Activated CD4-positive, CD25-positive, alpha-beta regulatory T cell treated with anti-CD3 and anti-CD28 coated beads, Interleukin-2, amount 50 U/mL, for 72 hours (primary cell): Measurements from ENCODE around the gene ATP9B.
"Not testable (repeated sequence)": the region's sequence is repeated elsewhere in the genome, so short reads cannot be mapped to it uniquely, and the experiment has no call there.

Source experiments
- DNase-seq: peaks from one replicate; pipeline ENCODE4 v3.0.0; 2021

ATP9B gene

DNA sequence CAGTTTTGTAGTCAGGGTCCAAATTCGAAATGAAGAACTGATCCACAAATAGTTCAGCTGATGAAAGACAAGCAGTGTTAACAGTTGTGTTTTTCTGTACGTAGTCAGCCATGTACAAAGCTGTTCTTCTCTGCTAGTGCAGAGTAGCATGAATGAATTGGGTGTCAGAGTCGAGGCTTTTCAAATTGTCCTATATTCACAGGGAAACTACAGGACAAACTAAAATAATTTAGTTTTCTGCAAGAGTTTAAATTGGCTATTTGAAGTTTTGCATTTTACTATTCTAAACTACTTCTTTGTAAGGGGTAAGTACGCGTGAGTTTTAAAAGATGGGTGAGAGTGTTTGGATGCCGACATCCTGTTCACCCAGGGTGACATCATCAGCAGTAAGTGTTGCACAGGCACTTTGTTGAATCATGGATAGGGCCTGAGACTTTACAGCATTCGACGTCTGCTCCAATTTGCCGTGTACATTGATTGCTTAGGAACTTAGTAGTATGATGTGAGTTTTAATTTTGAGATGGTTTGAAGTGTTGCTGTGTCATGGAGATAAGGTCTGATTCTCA, 179.4 kb downstream of the ATP9B start:
- DNase-seq, result no peak

DNA sequence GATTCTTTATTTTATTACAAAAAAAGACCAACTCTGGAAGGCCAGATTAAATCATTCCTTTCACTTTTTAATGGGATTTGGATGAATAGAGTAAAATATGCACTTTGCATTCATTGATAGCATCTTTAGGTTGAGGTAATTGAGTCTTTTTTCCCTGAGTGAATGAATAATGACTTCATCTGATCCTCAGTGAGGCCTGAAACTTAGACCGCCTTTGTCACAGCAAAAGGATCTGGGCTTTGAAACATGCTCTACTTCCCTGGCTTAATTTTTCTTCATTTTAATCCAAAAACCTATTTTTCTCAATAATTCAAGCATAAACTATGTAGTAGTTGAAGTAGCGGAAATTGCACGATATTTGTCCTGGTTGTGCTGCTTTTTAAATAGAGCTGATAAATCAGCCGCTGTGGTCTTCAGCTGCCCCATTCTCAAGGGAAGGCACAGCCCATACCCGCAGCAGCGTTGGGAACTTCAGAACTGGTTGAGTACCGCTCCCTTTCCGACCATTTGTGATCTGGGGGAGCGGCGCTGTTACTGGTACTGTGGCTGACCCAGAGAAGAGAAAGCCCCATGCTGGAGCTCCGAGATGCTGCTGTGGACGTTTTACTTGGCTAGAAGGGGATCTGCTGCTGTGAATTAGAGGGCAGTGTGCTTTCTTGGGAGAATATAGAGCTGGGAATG, 181.2 kb downstream of the ATP9B start:
- DNase-seq, result no peak

DNA sequence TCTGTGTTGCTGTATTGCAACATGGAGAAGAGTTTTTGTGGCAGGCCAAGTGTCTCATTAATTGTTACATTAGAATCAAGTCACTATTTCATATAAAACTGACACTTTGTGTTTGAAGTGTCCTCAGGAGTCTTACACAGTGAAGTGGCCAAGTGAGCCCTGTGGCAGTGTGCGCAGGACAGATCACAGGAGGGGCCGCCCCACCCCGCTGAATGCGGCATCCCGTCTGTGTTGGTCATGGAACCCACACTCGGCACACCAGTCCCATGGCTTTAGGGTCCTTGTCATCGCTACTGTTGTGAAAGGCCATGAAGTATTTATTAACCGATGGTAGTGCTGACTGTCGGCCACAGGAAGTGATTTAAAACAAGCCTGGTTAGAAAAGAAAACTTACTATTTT, 181.8 kb downstream of the ATP9B start:
- DNase-seq, result no peak

DNA sequence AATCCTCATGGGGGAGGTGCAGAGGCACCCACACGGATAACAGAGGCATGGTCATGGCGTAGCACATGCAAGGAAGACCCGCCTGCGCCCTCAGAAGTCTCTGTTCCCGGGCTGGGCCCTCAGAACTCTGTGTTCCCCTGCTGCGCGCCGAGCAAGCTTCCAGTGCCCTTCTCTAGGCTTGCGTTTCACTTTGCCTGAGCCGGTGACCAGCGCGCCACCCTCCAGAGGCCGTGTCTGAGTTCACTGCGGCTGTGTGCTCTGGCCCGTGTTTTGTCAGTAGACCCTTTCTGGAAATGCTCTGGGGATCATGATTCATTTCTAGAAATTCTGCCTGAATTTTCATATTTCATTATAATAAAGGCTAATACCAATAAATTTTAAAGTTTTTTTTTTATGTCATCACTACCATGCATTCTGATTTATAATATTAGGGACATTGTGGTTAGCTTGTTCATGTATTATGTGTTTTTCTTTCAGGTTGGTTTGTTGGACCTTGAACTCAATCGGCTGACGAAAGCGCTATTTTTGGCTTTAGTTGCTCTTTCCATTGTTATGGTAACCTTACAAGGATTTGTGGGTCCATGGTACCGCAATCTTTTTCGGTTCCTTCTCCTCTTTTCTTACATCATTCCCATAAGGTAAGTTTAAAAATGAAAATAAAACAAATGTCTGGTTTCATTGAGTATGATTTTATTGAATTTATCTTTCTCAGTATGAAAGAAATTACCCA, 183.9 kb downstream of the ATP9B start:
- no peak for DNase-seq

DNA sequence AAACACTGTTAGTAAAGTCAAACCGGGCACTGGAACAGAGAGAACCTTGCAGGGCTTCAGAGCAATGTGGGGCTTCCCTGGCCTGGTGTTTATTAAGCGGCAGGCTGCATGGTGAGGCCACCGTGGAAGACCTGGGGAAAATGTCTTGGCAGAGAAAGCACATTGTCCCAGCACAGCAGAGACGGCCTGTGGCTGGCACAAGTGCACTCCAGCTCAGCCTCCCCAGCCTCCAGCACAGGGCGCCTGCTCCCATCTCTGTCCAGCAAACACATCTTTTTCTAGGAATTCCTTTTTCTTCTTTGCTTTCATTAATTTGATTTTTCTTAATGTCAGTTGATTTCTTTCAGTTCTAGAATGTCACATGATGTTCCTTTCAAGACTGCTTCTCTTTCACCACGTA, 188.3 kb downstream of the ATP9B start:
- no peak for DNase-seq

DNA sequence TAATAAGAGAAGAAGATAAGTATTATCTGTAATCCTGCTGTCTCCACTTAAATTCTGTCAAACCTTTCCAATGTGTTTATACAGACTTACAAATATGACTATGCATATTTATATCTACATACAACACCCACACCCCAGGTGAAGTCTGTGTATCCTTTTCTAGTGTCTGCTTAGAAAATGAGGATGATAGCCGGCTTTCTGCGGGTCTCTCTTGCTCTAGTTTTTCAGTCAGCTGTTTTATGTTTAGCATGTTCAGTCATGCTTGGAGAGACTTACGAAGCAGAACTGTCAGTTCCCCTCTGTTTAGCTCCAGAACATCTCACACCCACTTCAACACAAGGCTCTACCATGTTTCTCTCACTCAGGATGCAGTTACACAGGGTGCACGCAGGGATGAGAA, 189.3 kb downstream of the ATP9B start:
- no peak for DNase-seq

DNA sequence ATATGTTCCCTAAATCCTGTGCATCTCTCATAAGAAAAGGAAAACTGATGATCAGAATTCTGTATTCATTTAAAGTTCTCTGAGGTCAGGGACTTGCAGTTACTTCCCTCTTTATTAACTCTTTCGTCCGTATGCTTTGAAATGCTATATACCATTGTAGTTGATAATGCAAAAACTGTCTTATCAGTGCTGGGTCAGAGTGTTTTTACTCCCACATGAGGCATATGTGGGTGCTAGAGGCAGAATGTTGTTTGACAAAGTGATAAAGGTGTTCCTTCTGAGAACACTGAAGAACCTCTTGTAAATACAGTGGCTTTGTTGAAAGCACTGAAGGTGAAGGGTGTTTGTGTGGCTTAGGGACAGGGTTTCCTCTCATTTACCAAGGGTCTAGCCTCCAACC, 190.0 kb downstream of the ATP9B start:
- no peak for DNase-seq

DNA sequence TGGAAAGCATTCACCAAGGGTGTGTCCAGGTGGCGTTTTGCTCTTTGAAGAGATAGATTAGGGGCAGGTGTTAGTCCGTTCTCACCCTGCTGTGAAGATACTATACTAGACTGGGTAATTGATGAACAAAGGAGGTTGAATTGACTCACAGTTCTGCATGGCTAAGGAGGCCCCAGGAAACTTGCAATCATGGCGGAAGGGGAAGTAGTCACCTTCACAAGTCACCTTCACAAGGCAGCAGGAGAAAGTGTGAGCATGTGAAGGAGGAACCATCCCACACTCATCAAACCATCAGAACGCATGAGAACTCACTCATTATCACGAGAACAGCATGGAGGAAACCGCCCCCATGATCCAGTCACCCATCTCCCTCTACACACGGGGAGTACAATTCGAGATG, 190.8 kb downstream of the ATP9B start:
- no peak for DNase-seq

DNA sequence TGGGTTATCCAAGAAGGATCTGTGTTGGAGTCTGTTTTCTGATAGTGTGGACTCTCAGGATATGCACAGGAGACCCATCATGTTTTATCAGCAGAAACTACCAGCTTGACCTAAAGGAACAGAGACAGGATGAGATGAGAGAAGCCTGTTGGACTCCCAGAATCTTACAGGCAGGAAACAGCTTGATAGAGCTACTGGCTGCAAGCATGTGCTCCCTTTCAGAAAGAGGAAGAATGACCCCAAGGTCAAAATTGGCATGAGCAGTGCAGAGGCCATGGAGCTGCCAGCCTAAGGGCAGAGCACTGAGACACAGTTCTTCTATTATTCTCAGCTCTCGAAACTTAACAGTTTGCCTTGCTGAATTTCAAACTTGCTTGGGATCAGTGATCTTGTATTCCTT, 191.3 kb downstream of the ATP9B start:
- DNase-seq, result no peak

DNA sequence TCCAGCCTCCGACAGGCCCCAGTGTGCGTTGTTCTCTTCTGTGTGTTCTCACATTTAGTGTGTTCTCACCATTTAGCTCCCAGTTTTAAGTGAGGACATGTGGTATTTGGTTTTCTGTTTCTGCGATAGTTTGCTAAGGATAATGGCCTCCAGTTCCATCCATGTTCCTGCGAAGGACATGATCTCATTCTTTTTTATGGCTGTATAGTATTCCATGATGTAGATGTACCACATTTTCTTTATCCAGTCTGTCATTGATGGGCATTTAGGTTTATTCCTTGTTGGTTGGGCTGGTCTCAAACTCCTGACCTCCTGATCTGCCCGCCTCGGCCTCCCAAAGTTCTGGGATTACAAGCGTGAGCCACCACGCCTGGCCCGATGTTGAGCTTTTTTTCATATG, 195.9 kb downstream of the ATP9B start:
- not testable (repeated sequence) for DNase-seq

DNA sequence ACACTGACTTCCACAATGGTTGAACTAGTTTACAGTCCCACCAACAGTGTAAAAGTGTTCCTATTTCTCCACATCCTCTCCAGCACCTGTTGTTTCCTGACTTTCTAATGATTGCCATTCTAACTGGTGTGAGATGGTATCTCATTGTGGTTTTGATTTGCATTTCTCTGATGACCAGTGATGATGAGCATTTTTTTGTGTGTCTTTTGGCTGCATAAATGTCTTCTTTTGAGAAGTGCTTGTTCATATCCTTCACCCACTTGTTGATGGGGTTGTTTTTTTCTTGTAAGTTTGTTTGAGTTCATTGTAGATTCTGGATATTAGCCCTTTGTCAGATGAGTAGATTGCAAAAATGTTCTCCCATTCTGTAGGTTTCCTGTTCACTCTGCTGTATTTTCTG, 202.6 kb downstream of the ATP9B start:
- DNase-seq, result not testable (repeated sequence)

DNA sequence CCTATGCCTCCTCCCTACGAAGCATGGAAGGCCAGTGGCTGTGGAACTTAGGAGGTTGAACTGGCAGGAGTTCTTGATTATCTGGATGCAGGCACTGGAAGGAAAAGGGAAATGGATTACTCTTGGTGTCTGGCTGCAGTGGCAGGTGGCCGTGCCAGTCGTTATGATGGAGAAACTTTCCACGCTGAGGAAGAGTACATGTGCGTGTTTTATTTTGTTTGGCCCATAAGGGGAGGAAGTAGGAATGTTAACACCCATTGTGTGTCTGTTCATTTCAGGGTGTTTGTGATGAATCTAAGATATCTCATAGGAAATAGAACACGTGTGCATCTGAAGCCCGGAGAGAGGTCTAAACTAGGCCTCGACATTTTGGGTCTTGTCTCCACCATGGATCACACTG, 203.7 kb downstream of the ATP9B start:
- no peak for DNase-seq

DNA sequence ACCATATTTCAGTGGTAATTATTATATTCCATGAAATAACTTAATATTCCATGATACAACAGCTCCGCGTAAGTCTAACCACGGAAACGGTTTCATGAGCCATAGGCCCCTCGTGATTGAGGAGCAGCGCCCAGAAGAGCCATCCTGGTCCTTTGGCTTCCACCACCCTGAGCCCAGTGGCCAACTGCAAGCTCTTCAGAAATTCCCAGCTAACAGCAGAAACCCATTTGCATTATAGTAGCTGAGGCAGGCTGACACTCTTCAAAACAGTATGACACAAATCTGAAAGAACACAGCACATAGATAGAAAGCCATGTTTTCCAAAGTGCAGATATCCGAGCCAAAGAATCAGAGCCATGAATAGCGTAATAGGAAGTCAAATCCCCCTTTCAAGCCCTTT, 205.6 kb downstream of the ATP9B start:
- DNase-seq, result no peak

DNA sequence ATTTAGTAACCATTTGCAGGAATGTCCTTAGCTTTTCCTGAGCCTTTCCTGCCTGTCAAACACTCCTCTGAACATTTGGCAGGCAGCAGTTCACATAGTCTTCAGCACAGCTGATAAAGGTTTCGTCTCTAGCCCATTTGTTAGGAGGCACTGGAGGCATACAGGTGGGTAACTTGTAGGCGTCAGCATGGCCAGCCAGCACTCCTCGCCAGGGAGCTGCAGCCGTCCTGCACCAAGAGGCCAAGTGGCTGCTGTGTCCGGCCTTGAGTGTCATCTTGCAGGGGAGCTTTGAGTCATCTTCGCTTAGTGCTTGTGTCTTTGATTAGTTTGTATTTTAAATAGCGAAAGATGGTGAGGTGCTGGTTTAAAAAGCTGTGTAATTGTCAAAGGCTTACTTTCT, 206.3 kb downstream of the ATP9B start:
- no peak for DNase-seq

DNA sequence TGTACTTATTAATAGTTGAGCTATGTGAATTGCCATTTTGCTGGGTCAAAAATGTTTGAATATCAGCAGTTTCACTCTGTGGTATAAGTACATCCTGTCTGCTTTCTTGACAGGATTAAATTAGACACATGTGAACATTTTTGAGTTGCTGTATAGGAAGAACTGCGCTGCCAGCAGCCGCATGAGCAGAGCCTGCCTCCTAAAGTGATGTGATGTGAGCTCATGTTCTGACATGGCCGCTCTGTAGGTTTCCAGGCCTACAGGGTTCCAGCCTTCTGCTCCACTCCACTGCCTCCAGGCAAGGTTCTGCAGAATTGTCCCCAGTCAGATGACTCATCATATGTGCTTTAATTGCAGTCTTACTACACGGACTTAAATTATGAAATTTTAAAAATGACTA, 206.8 kb downstream of the ATP9B start:
- DNase-seq, result no peak

DNA sequence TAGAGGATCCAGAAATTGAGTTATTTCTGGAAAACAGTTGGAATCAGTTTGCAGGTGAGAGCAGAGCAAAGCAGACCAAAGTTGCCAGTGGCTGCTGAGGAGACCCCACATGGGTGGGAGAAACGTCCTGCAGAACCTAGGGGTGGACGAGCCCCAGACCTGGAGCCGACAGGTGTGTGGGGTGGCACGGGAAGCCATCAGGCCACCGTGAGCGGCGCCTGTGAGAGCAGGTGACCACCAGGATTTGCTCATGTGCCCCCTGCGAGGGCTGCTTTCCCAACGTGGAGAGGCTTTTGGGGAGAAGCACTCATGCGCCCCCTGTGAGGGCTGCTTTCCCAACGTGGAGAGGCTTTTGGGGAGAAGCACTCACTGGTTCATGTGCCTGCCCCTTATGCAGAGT, 209.7 kb downstream of the ATP9B start:
- no peak for DNase-seq

DNA sequence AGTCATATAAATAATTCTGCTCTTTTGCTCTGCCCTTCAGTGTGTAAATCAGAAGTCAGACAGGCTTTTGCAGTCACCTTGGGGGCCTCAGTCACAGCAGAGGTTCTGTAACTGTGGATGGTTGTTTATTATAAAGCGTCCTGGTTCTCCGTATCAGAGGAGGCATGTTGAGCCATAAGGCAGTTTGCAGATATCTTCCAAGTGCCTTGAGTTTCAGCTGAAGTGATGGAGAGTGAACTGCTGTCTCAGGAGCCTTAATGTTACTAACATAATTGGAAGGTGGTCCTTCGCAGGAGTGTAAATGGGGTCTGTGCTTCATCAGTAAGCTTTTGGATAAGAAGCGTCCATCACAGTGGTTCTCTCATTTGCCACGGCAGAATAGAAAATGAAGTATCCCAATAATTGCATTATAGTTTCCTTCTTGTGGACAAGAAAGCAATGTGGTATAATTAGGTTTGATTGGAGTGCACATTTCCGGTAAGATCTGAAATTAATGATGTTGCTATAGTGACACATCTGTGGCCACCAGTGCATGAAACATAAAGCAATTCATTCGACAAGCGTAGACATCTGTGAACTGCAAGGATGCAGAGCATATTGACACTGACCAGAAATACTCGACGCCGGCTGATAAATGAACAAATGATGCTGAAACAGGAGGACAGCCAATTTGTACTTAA, 214.1 kb downstream of the ATP9B start:
- no peak for DNase-seq

DNA sequence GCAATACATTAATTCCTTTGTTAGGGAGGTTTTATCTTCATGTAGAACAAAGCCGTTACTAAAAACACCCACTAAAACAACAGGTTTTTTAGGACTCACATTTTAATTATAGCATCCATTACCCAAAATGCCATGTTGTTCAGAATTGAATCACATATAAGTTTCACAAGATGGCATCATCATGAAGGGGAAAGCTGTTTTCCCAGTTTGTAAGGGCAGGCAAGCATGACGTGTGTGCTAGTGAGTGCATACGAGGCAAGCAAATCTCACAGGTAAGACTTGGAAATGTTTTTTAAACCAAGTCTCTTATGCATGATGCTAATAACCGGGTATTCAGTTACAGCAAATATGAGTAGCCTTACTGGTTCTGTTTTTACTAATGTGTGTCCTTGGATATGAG, 214.7 kb downstream of the ATP9B start:
- DNase-seq, result no peak

DNA sequence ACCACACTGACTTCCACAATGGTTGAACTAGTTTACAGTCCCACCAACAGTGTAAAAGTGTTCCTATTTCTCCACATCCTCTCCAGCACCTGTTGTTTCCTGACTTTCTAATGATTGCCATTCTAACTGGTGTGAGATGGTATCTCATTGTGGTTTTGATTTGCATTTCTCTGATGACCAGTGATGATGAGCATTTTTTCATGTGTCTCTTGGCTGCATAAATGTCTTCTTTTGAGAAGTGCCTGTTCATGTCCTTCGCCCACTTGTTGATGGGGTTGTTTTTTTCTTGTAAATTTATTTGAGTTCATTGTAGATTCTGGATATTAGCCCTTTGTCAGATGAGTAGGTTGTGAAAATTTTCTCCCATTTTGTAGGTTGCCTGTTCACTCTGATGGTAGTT, 216.0 kb downstream of the ATP9B start:
- DNase-seq, result not testable (repeated sequence)

DNA sequence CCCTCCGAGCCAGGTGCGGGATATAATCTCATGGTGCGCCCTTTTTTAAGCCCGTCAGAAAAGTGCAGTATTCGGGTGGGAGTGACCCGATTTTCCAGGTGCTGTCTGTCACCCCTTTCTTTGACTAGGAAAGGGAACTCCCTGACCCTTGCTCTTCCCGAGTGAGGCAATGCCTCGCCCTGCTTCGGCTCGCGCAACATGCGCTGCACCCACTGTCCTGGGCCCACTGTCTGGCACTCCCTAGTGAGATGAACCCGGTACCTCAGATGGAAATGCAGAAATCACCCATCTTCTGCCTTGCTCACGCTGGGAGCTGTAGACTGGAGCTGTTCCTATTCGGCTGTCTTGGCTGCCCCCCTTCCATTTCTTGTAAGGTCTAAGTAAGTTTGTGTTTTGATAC, 221.2 kb downstream of the ATP9B start:
- DNase-seq, result not testable (repeated sequence)

DNA sequence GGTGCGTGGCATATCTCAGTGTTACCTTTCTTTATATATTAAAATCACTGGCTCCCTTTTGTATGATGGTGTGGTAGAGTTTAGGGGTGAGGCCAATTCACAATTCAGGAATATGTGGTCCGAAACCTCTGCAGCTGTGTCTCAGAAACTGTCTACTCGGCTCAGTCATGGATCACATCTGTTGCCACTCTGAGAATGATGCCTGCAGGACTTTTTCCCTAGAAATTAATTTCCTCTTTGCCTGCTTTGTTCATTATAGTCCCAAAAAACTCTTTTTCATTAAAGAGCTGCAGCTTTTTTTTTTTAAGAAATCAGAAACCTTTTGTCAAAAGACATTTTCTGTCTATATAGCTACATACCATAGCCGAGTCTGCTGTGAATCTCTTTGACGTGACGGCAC, 221.7 kb downstream of the ATP9B start:
- DNase-seq, result no peak

DNA sequence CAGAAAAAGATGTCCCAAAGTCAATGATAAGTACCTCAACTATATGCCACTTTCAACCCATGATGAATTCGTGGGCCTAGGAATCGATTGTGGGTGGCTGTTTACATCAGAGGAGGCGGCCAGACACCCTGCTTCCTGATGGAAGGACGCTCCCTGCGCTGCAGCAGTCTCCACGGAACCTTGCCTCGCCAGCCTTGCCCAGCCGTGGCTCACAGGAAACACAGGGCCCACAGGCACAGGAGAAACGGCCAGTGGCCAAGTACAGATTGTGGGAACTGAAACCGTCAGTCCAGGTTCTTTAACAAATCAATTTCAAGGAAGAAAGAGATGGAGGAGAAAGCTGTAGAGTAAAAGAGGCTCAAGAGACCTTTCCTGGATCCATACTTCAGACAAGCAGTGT, 225.0 kb downstream of the ATP9B start:
- no peak for DNase-seq

DNA sequence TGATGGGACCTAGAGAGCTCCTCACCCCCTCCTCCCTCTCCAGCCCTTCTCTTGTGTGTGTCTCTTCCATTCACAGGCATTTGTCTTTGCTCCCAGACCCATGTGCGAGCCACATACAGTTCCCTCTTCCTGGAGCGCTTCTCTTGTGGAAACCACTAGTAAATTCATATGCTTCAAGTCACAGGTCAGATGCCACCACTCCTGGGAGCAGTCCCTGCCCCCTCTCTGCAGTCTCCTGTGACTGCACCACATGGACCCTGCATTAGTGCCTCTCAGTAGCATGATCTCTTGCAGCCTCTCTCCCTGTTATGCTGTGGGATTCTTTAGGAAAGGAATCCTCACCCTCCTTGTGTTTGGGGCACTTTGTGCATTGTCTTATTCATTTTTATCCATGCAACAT, 230.1 kb downstream of the ATP9B start:
- DNase-seq, result no peak

DNA sequence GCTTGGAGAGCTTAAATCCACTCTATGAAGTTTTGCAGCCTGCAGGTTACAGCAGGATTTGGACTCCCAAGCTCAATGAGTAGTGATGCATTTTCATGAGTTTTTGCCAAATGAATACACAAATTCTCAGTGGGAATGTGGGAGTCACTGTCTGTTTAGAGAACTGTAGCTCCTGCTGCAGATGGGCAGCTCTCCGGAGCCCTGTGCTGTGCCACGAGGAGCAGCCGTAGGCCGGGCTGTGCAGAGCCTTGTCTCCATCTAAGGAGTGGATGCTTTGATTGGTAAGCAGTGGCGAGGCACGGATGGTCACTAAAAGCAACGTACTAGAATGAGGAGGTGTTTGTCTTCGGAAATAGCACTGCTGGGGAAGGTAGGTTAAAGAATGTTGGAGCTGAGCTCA, 230.5 kb downstream of the ATP9B start:
- DNase-seq, result no peak
